Colonic mucosa (tissue), 4 donors: ENCODE results near the gene NINL. TPM values are rescaled to one million over a fixed set of nuclear protein-coding genes. Genes with fewer than 3 reads are reported as not detected.

ENCODE experiments used
- DNase-seq: peaks from one replicate; pipeline ENCODE4 v3.0.0-alpha.2; 2020
- H3K27ac ChIP-seq: fragments of 200-600 bp; one replicate; pipeline ENCODE4 v1.8.0; 2021
- H3K27me3 ChIP-seq: fragments of 200-600 bp; one replicate; pipeline ENCODE4 v1.8.0; 2021
- H3K36me3 ChIP-seq: fragments of 200-600 bp; one replicate; pipeline ENCODE4 v1.8.0; 2021
- H3K4me1 ChIP-seq: fragments of 200-600 bp; one replicate; pipeline ENCODE4 v1.8.0; 2021; ENCODE audit warnings: mild to moderate bottlenecking
- H3K4me3 ChIP-seq: fragments of 200-600 bp; one replicate; pipeline ENCODE4 v1.8.0; 2021
- H3K9ac ChIP-seq, 2 donors: one replicate each; pipeline ENCODE4 v1.7.0; 2013; ENCODE audit warnings: control low read depth in 2 of 2, low read depth in 2 of 2, low read length in 2 of 2
- H3K9me3 ChIP-seq: fragments of 200-600 bp; one replicate; pipeline ENCODE4 v1.8.0; 2021
- CTCF ChIP-seq: fragments of 200-600 bp; IDR thresholded peaks from one replicate; pipeline ENCODE4 v1.8.0; 2022; ENCODE audit warnings: antibody characterized with exemption, mild to moderate bottlenecking
- intact Hi-C: fragments of 100-400 bp; cut with DNase I; formaldehyde crosslinking; loops from one replicate; pipeline ENCODE4 v1.14.1; 2022
- total RNA-seq, 2 donors: library from RNA; stranded (reverse); fragmentation: NEBNext Ultra II Directional in 1 of 2; extraction: Animal tissue kit (Norgen Biotek cat#: 25700) in 1 of 2; gene quantifications; one replicate each; pipeline ENCODE4 v1.2.1, GENCODE V29; 2021
- donor health status: healthy.
- donor health status: DM: no; HTN: no; CAD: no.
- donor health status: DM: no; HTN: no; CAD: no.

Gene NINL
- total RNA-seq, 2 donors from 2014 or later = 3.4 to 5.3 TPM

GRCh38 chr20:25408890-25409289 is 176.4 kb downstream of the NINL start:
- Histone ChIP-seq H3K27ac (no peak overlapping the region), H3K4me1 (no peaks in the 10 kb centered on the region), H3K9me3 (no peaks in the 10 kb centered on the region), H3K4me3 (no peak overlapping the region), H3K27me3 (no peaks in the 10 kb centered on the region), H3K9ac (no peak overlapping the region), H3K36me3 (no peaks in the 10 kb centered on the region)
- DNase-seq = no peak
- TF ChIP-seq CTCF = no peak
- intact Hi-C loops = loop anchor here (10.0 kb wide), 1 partner anchor 344 kb away; no protein-coding TSS in a partner anchor

- intact Hi-C loops = loop anchor here (10.0 kb wide), 1 partner anchor 343 kb away; no protein-coding TSS in a partner anchor
- no peak for DNase-seq
- no peaks in the 10 kb centered on the region for H3K36me3 ChIP-seq
- no peaks in the 10 kb centered on the region for H3K4me1 ChIP-seq
- peak overlapping the region; percentile 76 to 83 for H3K9ac ChIP-seq
- peak overlapping the region; percentile 75 for H3K4me3 ChIP-seq
- H3K27ac ChIP-seq = no peak overlapping the region
- H3K27me3 ChIP-seq = no peaks in the 10 kb centered on the region
- H3K9me3 ChIP-seq = no peaks in the 10 kb centered on the region
- TF ChIP-seq CTCF = no peak
Observed at GRCh38 chr20:25408170-25408547, 177.2 kb downstream of the NINL start.

- Histone ChIP-seq H3K36me3 (no peaks in the 10 kb centered on the region), H3K9ac (peak within 1 kb of the TSS; percentile 76 to 83), H3K4me1 (no peaks in the 10 kb centered on the region), H3K4me3 (peak within 1 kb of the TSS; percentile 75), H3K27me3 (no peaks in the 10 kb centered on the region), H3K27ac (no peak within 1 kb of the TSS), H3K9me3 (no peaks in the 10 kb centered on the region)
- DNase-seq = peak; percentile 92
- intact Hi-C loops = loop anchor here (10.0 kb wide), 1 partner anchor 343 kb away; no protein-coding TSS in a partner anchor
- TF ChIP-seq CTCF = no peak
Observed at GRCh38 chr20:25407311-25408169, 177.8 kb downstream of the NINL start, which contains the start of gene GINS1. Gene GINS1, plus strand, starts transcription at chr20:25407673. Its CDS starts 148 bp downstream, at chr20:25407821.

Other genes starting within 250 kb of the NINL start
- 10 to 100 TPM; 54.2 to 60.6 TPM for gene ABHD12, start 194.7 kb downstream of the NINL start, total RNA-seq
- gene GINS1, start 177.9 kb downstream of the NINL start, total RNA-seq = 10 to 100 TPM in 1 of 2 donors, 1 to 10 TPM in 1; 5.4 to 24.0 TPM
- gene NANP, start 38.5 kb upstream of the NINL start, total RNA-seq = 1 to 10 TPM; 3.1 to 3.3 TPM
- 1 to 10 TPM; 6.2 to 6.7 TPM for gene ZNF337, start 111.3 kb upstream of the NINL start, total RNA-seq